HG03108 (cell line): ENCODE measurements around the gene TRPV4.

ENCODE experiments used
- ATAC-seq: cut with Tn5 transposase; IDR thresholded peaks from one replicate; pipeline ENCODE4 v1.9.1; 2021; ENCODE audit warnings: moderate library complexity; ENCODE audit not compliant: unreplicated experiment

Gene TRPV4

GRCh38 chr12:109743076-109743910 lies 89.9 kb downstream of the TRPV4 start:
- no peak for ATAC-seq

- no peak for ATAC-seq
Observed at GRCh38 chr12:109741970-109742703, 91.1 kb downstream of the TRPV4 start.

GRCh38 chr12:109741286-109741969 lies 91.8 kb downstream of the TRPV4 start:
- ATAC-seq, result no peak

- no peak for ATAC-seq
Observed at GRCh38 chr12:109740694-109741245, 92.4 kb downstream of the TRPV4 start.

- ATAC-seq, result no peak
Observed at GRCh38 chr12:109739747-109740693, 93.2 kb downstream of the TRPV4 start.

- no peak for ATAC-seq
Observed at GRCh38 chr12:109738878-109739665, 94.1 kb downstream of the TRPV4 start.

- ATAC-seq, result no peak
Observed at GRCh38 chr12:109738209-109738608, 95.0 kb downstream of the TRPV4 start.

GRCh38 chr12:109737631-109738030 lies 95.6 kb downstream of the TRPV4 start:
- ATAC-seq, result no peak

- no peak for ATAC-seq
Observed at GRCh38 chr12:109737126-109737525, 96.1 kb downstream of the TRPV4 start.

- ATAC-seq, result no peak
Observed at GRCh38 chr12:109736552-109737108, 96.6 kb downstream of the TRPV4 start.

- no peak for ATAC-seq
Observed at GRCh38 chr12:109735825-109736551, 97.2 kb downstream of the TRPV4 start.

GRCh38 chr12:109735051-109735521 lies 98.1 kb downstream of the TRPV4 start:
- ATAC-seq, result no peak

GRCh38 chr12:109734219-109735000 lies 98.8 kb downstream of the TRPV4 start:
- ATAC-seq, result no peak
